ENCODE measurements around the gene CATSPERD.
"Not testable (repeated sequence)": the region's sequence is repeated elsewhere in the genome, so short reads cannot be mapped to it uniquely, and the experiment has no call there.

CATSPERD gene

DNA sequence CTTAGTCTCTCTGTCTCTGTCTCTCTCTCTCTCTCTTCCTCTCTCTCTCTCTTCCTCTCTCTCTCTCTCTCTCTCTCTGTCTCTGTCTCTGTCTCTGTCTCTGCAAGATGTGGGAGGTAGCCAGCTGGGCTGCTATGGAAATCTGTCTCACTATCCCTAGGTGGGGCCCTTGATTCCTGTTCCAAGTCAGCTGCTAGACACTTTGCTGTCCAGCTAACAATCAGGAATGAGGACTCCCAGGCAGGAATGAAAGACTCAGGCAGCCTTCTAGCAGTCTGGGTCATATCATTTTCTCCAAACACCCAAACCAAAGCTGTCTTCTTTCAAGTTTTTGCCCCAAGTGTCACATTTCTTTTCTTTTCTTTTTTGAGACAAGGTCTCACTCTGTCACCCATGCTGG, 23.2 kb downstream of the CATSPERD start:
- no peak for DNase-seq

DNA sequence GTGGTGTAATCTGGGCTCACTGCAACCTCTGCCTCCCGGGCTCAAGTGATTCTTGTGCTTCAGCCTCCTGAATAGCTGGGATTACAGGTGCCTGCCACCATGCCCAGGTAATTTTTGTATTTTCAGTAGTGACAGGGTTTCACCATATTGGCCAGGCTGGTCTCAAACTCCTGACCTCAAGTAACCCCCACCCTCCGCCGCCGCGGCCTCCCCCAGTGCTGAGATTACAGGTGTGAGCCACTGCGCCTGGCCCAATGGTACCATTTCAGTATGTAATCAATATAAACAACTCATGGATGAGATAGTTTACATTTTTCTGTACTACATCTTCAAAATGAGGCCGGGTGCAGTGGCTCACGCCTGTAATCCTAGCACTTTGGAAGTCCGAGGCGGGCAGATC, 24.6 kb downstream of the CATSPERD start:
- DNase-seq, result not testable (repeated sequence)

DNA sequence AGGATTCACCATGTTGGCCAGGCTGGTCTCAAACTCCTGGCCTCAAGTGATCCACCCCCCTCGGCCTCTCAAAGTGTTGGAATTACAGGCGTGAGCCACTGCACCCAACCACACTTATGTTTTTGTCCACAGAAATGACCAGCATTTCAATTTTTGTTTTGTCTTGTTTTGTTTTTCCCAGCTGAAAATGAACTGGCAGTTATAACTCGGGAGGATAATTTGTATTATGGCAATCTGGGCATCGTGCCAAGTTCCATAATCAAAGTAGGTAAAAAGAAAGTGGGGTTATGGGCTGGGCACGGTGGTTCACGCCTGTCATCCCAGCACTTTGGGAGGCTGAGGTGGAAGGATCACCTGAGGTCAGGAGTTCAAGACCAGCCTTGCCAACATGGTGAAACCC, 28.5 kb downstream of the CATSPERD start:
- not testable (repeated sequence) for DNase-seq

DNA sequence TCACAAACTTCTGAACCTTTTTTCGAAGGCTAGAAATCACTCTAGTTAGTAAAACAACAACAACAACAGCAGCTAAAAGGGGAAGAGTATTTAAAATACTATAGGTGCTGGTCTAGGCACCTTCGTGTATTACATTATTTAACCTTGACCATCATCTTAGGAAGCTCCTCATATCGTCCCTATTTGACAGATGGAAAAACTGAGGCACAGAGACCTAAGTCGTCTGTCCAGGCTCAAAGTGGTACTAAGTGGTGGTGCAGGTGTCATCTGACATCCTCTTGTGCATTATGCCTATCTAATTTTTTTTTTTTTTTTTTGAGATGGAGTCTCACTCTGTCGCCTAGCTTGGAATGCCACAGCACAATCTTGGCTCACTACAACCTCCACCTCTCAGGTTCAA, 29.1 kb downstream of the CATSPERD start:
- DNase-seq, result no peak

DNA sequence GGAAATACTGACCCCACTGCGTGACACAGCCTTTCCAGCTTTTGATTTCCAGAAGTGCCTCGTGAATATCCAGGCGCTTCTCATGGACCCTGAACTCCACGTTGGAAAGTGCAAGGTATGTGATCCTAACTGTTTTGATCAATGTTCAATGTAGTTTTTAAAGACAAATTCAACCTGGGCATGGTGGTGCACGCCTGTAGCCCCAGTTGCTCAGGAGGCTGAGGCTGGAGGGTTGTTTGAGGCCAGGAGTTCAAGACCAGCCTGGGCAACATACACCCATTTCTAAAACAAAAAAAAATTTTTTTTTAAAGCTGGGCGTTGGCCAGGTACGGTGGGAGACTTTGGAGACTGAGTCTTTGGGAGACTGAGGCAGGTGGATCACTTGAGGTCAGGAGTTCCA, 31.3 kb downstream of the CATSPERD start:
- DNase-seq, result no peak

DNA sequence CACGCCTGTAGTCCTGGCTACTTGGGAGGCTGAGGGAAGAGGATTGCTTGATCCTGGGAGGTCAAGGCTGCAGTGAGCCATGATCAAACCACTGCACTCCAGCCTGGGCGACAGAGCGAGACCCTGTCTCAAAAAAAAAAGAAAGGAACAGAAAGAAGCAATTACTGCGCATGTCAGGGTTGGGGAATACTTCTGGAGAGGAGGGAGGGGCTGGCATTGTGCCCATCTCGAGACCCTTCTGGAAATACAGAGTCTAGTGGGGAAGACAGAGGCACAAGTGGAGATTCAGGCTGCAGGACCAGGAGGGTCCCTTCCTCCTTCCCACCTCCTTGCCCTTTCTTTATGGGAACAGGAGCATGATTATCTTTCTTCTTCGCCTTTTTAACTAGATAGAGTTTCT, 33.3 kb downstream of the CATSPERD start:
- no peak for DNase-seq

DNA sequence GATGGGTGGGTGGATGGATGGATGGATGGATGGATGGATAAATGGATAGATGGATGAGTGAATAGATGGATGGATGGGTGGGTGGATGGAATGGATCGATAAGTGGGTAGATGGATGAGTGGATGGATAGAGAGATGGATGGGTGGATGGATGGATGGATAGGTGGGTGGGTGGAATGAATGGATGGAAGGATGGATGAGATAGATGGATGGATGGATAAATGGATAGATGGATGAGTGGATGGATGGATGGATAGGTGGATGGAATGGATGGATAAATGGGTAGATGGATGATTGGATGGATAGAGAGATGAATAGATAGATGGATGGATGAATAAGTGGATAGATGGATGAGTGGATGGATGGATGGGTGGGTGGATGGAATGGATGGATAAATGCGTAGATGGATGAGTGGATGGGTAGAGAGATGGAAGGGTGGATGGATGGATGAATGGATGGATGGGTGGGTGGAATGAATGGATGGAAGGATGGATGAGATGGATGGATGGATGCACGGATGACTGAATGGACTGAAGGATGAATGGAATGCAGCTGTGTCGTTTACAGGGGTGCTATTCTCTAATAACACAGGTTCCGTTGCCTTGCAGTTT, 42.3 kb downstream of the CATSPERD start:
- no peak for DNase-seq

DNA sequence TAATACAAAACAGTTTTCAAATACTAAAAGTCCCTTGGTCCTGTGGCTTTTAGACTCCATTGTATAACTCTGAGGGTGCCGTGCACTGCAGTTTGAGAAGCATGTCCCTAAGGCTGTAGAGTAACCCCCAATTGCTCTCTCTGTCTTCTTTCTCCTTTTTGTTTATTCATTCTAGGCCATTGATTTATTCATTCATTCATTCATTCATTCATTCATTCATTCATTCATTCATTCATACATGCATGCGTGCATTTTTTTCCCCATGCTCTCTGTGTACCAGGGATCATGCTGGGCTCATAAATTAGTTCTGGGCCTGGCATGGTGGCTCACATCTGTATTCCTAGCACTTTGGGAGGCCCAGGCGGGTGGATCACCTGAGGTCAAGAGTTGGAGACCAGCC, 44.8 kb downstream of the CATSPERD start:
- no peak for DNase-seq

DNA sequence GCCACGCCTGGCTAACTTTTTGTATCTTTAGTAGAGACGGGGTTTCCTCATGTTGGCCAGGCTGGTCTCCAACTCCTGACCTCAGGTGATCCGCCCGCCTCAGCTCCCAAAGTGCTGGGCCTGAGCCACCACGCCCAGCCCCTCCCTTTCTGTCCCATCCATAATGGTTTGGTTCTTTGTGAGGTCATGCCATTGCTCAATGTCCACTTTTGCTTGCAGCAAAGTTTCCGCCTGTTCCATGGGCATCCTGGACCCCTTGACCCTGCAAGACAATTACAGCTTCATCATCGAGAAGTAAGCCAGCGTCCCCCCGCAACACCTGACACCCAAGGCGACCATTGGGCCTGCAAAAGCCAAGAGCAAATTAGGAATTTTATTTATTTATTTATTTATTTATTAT, 47.5 kb downstream of the CATSPERD start:
- no peak for DNase-seq

DNA sequence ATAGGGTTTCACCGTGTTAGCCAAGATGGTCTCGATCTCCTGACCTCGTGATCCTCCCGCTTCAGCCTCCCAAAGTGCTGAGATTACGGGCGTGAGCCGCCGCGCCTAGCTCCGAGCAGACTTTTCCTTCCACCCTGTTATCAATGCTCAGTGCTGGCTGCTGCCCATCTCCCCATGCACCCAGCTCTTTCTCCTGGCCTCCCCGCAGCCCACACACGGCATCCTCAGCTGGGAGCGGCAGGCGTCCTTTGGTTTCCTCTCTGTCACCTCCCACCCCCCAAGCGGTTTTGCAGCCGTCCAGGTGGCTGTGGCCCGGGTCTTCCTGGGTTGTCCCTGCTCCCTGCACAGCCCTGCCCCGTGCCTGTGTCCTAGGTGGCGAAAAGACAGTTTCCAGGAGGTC, 52.0 kb downstream of the CATSPERD start:
- DNase-seq, result no peak

DNA sequence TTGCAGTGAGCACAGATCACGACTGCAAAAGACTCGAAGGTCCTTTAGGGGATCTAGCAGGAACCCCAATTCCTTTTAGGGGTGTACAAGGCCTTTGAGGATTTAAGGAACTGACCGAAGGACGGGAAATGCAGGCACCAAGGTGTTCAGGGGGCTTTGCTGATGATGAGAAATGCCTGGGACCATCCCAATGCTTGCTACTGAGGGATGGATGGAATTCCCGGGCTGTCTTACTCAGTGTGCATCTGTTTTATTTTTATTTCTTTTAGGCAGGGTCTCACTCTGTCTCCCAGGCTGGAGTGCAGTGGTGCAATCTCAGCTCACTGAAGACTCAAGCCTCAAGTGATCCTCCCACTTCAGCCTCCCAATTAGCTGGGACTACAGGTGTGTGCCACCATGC, 52.8 kb downstream of the CATSPERD start:
- DNase-seq, result no peak

DNA sequence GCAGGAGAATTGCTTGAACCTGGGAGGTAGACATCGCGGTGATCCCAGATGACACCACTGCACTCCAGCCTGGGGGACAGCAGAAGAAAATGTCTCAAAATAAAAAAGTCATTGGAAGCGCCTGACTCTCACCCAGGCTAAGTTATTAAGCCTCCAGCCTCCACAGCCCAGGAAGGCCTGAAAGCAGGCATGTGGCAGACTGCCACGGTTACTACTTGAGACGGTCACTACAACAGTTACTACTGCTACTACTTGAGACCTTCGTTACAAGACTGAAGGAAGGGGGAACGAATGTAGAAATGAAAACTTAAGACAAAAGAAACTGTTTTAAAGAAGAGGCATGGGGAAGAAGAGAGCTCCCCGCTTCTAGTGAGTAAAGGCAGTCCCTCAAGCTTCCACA, 54.5 kb downstream of the CATSPERD start:
- DNase-seq, result no peak

DNA sequence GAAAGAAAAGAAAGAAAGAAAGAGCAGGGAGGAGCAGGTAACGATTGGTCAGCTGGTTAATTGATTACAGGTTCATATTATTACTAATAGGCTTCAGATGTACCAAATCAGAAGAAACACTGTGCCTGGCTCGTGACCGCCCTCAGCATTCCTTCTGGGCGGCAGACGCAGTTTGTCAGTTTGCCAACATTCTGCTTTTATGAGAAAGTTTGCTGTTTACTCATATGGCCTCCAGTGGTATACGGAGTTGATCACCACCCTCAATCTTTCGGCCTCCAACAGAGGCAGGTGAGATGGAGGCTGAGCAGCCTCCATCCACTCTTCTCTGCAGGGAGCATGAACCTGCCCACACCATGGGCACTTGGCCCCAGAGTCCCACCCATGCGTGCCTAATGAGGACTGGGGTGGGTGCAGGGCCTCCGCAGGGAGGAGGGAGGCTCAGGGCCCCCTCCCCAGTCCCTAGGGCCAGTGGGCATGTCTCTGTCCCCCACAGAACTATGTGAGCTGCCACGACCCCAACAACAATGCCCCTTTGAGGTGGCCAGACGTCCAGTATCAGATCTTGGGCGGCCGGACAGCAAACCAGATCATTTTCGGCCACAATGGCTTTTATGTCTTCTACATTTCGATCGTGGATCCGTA, 55.4 kb downstream of the CATSPERD start:
- peak; percentile 78 for DNase-seq

DNA sequence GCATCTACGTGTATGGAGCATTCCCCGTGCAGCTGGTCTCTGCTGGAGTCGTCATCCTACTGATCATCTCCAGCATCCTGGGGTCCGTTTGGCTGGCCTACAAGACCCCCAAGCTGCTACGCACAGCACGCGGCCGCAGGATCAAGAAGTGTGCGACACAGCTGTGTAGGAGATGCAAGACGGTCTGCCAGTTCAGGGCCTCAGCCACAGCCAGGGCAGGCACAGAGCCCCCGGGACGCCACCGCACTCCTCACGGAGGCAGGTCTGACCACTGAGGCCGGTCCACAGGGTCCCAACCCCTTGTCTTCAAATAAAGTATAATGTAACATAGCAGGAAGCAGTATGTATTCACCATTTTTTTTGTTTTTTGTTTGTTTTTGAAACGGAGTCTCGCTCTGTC, 58.0 kb downstream of the CATSPERD start:
- no peak for DNase-seq

DNA sequence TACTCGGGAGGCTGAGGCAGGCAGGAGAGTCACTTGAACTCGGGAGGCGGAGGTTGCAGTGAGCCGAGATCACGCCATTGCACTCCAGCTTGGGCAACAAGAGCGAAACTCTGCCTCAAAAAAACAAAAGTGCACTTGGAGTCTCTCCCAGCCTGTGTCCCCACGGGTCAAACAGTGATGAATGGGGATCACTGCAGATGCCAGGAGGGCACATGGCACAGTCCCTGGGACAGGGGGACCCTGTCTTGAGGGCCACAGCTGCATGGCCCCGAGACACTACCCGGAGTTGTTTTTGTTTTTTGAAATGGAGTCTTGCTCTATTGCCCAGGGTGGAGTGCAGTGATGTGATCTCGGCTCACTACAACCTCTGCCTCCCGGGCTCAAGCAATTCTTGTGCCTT, 60.5 kb downstream of the CATSPERD start:
- not testable (repeated sequence) for DNase-seq

DNA sequence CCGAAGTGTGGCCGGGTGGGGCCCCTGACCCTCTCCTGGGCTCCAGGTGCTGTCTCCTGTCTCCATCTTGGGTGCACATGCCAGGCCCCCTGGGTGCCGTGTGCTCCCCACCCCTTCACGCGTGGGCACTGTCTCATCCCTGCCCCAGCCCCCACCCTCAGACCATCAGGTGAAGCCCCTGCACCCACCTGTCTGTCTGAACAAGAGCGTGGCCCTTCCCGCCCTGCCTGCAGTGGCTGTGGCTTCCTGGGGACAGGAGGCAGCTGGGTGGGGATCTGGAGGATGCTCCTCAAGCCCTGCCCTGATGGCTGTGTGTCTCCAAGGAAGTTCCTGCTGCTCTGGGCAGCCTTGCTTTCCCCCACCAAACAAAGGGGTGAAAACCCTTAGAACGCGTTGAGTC, 61.9 kb downstream of the CATSPERD start:
- DNase-seq, result no peak

DNA sequence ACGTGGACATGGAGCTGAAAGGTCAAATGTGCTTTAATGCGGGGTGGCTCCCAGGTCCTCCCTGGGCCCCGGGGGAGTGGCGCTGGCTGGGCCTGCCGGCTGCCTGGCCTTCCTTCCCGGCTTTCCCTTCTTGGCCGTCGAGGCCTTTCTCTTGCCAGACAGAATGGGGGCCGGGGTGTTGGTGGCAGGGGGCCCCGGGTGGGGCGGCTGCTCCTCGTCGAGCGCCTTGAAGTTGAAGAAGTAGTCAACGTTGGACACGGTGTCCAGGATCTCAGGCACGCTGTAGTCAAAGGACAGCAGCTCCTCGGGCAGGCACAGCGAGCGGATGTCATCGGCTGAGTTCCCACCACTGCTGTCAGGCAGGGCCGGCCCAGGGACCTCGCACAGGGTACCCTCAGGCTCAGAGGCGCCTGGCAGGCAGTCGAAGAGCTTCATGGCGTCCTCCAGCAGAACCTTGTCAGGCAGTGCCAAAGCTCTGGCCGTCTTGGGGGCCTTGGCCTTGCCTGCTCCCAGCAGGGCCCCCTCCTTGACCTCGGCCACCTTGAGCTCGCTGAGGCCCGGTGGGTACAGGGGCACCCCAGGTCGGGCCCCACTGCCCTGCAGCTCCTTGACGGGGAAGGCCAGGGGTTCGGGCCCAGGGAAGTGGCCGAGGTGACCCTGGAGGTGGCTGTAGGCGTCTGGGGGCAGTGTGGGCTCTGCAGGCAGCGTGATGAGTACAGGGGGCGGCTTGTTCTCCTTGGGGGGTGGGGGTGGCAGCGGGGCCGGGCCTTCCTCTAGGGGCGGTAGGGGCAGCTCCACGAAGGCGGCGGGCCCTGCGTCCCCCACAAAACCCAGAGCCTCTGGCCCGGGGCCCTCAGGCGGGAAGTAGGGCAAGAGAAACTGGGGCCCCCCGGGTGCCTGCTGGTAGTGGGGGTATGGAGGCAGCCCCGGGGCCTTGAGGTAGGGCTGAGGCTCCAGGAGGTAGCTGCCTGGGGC, 62.8 kb downstream of the CATSPERD start:
- DNase-seq, result no peak

DNA sequence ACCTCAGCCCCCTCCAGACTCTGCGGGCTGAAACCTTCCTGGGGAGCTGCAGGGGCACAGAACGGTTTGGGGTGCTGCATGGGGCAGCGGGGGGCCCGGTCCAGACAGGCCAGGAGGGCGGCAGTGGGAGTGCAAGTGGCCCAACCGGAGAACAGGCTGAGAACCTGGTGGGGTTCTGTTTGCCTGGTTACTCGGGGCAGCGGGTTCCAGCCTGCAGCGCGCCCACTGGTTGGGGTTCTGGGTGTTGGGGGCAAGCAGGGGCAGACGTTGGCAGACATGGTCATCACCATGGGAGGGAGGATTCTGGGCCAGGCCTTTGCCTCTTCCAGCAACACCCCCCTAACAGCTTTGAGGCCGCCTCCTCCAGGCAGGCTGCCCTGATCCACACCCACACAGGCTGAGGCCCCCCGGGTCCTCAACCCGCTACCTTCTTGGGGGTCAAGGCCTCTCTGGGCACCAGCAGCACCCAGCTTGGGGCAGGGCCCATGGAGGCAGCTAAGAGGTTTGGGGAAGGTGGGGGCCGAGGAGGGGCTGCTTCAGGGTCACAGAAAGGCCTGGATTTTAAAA, 64.2 kb downstream of the CATSPERD start, which contains the start of gene PRR22:
Gene PRR22, minus strand, starts transcription at position 166 of the 567 bp plus-strand sequence. Its CDS starts 86 bp downstream, at position 80.
- no peak for DNase-seq

DNA sequence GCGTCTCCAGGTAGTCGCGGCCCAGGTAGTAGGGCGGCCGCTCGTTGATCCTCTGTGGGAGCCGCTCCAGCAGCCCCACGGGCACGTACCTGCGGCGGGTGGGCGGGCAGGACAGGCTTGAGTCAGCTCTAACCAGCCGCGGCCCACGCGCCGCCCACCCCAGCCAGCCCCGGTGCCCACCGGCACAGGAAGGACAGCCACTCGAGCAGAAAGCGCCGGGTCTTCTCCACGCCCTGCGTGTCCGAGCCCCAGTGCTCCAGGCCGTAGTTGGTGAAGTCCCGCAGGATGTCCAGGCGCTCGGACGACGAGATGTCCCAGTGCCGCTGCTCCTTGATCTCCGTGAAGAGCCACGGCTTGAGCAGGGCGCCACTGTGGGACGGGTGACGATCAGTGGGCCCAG, 65.0 kb downstream of the CATSPERD start:
- no peak for DNase-seq

DNA sequence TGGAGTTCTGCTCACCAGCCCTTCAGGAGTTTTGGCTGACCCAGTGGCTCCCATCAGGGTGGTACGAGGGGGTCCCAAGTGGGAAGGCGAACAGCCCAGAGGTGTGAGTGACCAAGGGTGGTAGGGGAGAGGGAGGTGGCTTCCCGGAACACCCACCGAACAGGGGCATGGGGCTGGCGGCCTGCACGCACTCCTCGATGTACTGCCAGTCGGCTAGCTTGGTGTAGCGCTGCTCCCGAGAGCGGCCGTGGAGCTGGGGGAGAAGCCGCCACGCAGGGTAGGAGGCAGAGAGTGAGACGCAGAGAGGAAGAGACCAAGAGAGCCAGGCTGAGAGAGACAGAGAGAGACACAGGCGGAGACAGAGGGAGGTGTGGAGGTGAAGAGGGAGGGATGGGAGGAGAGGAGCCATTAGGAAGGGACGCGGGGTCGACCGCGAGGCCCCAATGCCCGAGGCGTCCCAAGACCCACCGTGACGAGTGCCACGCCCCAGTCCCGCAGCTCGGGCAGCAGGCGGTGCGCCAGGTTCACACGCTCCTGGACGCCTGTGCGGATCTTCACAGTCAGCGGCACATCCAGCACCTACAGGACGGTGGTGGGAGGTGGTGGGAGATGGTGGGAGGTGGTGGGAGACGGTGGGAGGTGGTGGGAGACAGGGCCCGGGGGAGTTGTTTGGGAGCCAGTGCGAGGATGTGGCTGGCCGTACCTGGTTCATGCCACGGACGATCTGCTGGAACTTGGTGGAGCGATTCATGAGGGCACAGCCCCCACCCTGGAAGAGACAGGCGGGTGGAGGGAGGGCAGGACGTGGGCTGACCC, 66.4 kb downstream of the CATSPERD start:
- no peak for DNase-seq

DNA sequence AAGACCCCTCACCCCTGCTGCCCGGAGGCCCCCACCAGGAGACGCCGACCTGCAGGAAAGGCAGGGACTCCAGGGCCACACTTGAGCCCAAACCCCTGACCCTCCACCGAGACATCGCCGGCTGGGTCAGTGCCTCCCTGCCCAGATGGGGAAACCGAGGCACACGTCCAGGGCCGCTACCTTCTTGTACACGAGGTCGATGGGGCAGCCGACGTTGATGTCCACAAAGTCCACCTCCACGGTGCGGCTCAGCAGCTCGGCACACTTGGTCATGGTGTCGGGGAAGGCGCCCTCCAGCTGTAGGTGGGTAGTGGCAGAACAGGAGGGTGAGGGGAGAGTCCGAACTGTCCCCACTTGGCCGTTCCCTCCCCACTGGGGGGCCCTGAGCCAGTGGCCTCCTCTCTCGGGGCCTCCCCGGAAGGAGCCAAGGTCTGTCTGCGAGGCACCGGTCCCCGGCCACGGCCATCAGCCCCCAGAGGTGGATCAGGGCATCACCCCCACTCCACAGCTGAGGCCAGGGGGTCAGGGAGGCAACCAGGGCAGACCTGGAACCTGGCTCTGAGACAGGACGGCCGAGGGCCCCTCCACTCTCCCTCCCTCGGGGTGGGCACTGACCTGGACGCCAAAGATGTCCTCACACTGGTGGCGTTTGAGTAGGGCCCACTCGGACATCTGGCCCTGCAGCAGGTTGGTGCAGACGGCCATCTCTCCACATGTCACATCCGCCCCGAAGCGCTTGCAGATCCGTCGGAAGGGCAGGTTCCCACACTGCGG, 67.2 kb downstream of the CATSPERD start:
- DNase-seq, result no peak

DNA sequence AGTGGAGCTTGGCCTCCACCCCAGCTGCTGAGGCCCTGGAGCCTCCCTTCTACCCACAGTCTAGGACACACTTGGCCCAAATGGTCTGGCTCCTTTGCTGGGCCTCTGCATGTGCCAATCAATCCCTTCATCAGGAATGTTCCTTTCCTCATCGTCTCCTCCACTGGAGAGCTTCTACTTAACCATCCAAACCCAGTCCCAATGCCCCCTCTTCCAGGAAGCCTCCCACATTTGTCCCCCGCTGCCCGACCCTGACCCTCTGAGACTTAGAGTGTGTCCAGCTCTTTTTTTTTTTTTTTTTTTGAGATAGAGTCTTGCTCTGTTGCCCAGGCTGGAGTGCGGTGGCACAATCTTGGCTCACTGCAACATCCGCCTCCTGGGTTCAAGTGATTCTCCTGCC, 68.0 kb downstream of the CATSPERD start:
- DNase-seq, result no peak

Measured in fibroblast of skin of right biceps (primary cell).